BLaER1 treated with 17β-estradiol and CSF1 and Interleukin-3, amounts not matched to agents 10 nM and 100 nM (cell line): ENCODE data around the gene NAGS.
A peak's percentile ranks its signal among the peaks of the same experiment; 100 is the strongest.
"Not testable (repeated sequence)": the region's sequence is repeated elsewhere in the genome, so short reads cannot be mapped to it uniquely, and the experiment has no call there.

Source experiments
- H3K27ac ChIP-seq, 11 experiments: shearing (Covaris generic); formaldehyde crosslinking; 2 replicates each; pipeline ENCODE4 v1.8.1; 2022
- H3K27me3 ChIP-seq, 11 experiments: shearing (Covaris generic); formaldehyde crosslinking; 2 replicates each; pipeline ENCODE4 v1.8.1; 2022
- H3K36me3 ChIP-seq, 11 experiments: shearing (Covaris generic); formaldehyde crosslinking; 2 replicates each; pipeline ENCODE4 v1.8.1; 2022
- H3K4me1 ChIP-seq, 10 experiments: shearing (Covaris generic); formaldehyde crosslinking; 2 replicates each; pipeline ENCODE4 v1.8.1; 2022
- H3K4me2 ChIP-seq, 11 experiments: shearing (Covaris generic); formaldehyde crosslinking; 2 replicates each; pipeline ENCODE4 v1.8.1; 2022
- H3K4me3 ChIP-seq, 10 experiments: shearing (Covaris generic); formaldehyde crosslinking; 2 replicates each; pipeline ENCODE4 v1.8.1; 2022
- H3K9ac ChIP-seq, 11 experiments: shearing (Covaris generic); formaldehyde crosslinking; 2 replicates each; pipeline ENCODE4 v1.8.1; 2022
- H3K9me3 ChIP-seq, 11 experiments: shearing (Covaris generic); formaldehyde crosslinking; replicated peaks in 1 of 11; 2 replicates each; pipeline ENCODE4 v1.8.1; 2022
- H4K20me1 ChIP-seq, 11 experiments: shearing (Covaris generic); formaldehyde crosslinking; 2 replicates each; pipeline ENCODE4 v1.8.1; 2022
- Cebpa-rat ChIP-seq, 11 experiments: shearing (Covaris generic); IDR thresholded peaks; 2 replicates each; pipeline ENCODE4 v1.8.1; 2022

The NAGS gene

DNA sequence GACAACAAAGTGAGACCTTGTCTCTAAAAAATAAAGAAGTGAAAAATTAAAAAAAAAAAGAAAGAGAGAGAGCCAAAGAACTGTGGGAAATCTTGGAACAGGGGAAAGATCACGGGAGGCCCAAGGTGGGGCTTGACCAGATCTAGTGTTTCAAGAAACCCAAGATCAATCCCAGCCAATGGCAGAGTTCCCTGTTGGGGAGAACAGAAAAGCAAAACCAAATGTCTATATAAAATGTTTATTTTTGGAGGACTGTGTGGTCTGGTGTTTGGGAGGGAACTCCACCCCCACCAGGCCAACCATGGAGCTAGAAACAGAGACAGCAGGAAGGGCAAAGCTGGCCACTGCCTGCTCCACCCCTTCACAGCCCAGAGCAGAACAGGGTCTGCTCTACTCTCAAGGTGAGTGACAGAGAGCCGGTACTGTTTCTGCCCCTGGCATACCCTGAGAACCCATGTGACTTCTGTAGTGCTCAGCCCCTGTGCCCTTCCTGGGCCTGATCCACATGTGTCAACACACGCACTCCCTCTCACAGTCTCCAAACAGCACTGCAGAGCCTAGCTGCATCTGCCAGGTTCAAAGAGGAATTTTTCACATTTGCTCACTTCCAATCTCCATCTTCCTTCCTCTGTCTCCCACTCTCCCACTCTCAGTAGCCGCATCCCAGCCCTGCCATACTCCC lies 6.7 kb downstream of the NAGS start:
- H3K4me2 ChIP-seq: peak overlapping the region; percentile 22 to 76 (median 47); a peak in 20 of 22 replicates
- H3K4me3 ChIP-seq: no peak overlapping the region
- H3K27me3 ChIP-seq: peaks cover 5 to 23% (median 17%) of the 10 kb centered on the region in 11 experiments
- peak overlapping the region in 9 of 11 experiments; percentile 9 to 60 (median 34); a peak in 11 of 22 replicates for H3K9ac ChIP-seq
- peak overlapping the region in 2 of 11 experiments; percentile 20; a peak in 2 of 22 replicates for H3K27ac ChIP-seq
- no peak for TF ChIP-seq Cebpa-rat (IDR thresholded peaks at IDR 0.05)
- H3K9me3 ChIP-seq: no peaks in the 10 kb centered on the region
- H3K36me3 ChIP-seq: peaks cover 5 to 35% (median 23%) of the 10 kb centered on the region in 11 experiments; a peak in 15 of 22 replicates
- peaks cover 0 to 7% (median 3%) of the 10 kb centered on the region in 11 experiments; a peak in 12 of 22 replicates for H4K20me1 ChIP-seq
- peaks cover 57 to 77% (median 63%) of the 10 kb centered on the region in 10 experiments for H3K4me1 ChIP-seq

- Histone ChIP-seq H3K4me2 (peak overlapping the region; percentile 22 to 76 (median 47); a peak in 15 of 22 replicates), H3K9ac (peak overlapping the region in 8 of 11 experiments; percentile 9 to 60 (median 37); a peak in 10 of 22 replicates), H3K9me3 (no peaks in the 10 kb centered on the region), H3K4me3 (no peak overlapping the region), H3K27me3 (peaks cover 0 to 16% (median 9%) of the 10 kb centered on the region in 11 experiments; a peak in 14 of 22 replicates), H3K36me3 (peaks cover 5 to 35% (median 23%) of the 10 kb centered on the region in 11 experiments; a peak in 15 of 22 replicates), H4K20me1 (peaks cover 0 to 4% (median 0%) of the 10 kb centered on the region in 11 experiments; a peak in 2 of 22 replicates), H3K4me1 (peaks cover 52 to 72% (median 58%) of the 10 kb centered on the region in 10 experiments), H3K27ac (no peak overlapping the region)
- no peak for TF ChIP-seq Cebpa-rat (IDR thresholded peaks at IDR 0.05)
Observed at GRCh38 chr17:44011876-44012275, 7.5 kb downstream of the NAGS start.

- peak overlapping the region in 3 of 11 experiments; percentile 9 to 60 (median 43); a peak in 3 of 22 replicates for H3K9ac ChIP-seq
- peaks cover 5 to 35% (median 23%) of the 10 kb centered on the region in 11 experiments; a peak in 15 of 22 replicates for H3K36me3 ChIP-seq
- no peak for TF ChIP-seq Cebpa-rat (IDR thresholded peaks at IDR 0.05)
- no peak overlapping the region for H3K27ac ChIP-seq
- H3K4me2 ChIP-seq: peak overlapping the region in 3 of 11 experiments; percentile 53 to 66 (median 58); a peak in 2 of 22 replicates
- H3K9me3 ChIP-seq: no peaks in the 10 kb centered on the region
- peaks cover 49 to 69% (median 54%) of the 10 kb centered on the region in 10 experiments for H3K4me1 ChIP-seq
- peaks cover 0 to 4% (median 0%) of the 10 kb centered on the region in 11 experiments; a peak in 2 of 22 replicates for H4K20me1 ChIP-seq
- peaks cover 0 to 10% (median 4%) of the 10 kb centered on the region in 11 experiments; a peak in 14 of 22 replicates for H3K27me3 ChIP-seq
- H3K4me3 ChIP-seq: no peak overlapping the region
Observed at GRCh38 chr17:44012391-44012790, 8.0 kb downstream of the NAGS start.

DNA sequence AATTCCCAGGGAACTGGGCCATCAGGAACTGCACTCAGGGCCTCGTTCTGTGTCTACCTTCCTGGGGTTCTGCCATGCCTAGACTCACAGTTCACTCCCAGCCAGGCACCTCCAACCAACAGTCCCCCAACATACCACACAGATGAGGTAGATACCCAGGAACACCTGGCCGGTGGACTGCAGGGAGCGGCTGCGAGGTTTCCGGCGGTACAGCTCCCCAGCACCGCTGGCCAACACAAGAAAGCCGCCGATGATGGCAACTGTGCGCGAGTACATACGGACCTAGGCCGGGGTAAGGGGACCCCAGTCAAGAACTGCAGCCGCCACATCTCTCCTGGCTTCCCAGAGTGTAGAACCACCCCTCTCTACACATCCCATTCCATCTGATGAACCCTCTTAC lies 8.5 kb downstream of the NAGS start:
- peaks cover 0 to 4% (median 0%) of the 10 kb centered on the region in 11 experiments; a peak in 2 of 22 replicates for H4K20me1 ChIP-seq
- H3K9ac ChIP-seq: peak overlapping the region in 1 of 11 experiments; percentile 60; a peak in 1 of 22 replicates
- H3K9me3 ChIP-seq: no peaks in the 10 kb centered on the region
- no peak overlapping the region for H3K27ac ChIP-seq
- H3K4me2 ChIP-seq: peak overlapping the region in 1 of 11 experiments; percentile 100; a peak in 2 of 22 replicates
- no peak overlapping the region for H3K4me3 ChIP-seq
- H3K4me1 ChIP-seq: peaks cover 45 to 64% (median 49%) of the 10 kb centered on the region in 10 experiments
- H3K27me3 ChIP-seq: peaks cover 0 to 6% (median 0%) of the 10 kb centered on the region in 11 experiments; a peak in 5 of 22 replicates
- peaks cover 5 to 35% (median 23%) of the 10 kb centered on the region in 11 experiments; a peak in 15 of 22 replicates for H3K36me3 ChIP-seq
- no peak for TF ChIP-seq Cebpa-rat (IDR thresholded peaks at IDR 0.05)

GRCh38 chr17:44014133-44014436 lies 9.7 kb downstream of the NAGS start:
- H3K4me2 ChIP-seq: peak overlapping the region; percentile 90 to 100 (median 98)
- peak overlapping the region; percentile 80 to 92 (median 87) for H3K27ac ChIP-seq

DNA sequence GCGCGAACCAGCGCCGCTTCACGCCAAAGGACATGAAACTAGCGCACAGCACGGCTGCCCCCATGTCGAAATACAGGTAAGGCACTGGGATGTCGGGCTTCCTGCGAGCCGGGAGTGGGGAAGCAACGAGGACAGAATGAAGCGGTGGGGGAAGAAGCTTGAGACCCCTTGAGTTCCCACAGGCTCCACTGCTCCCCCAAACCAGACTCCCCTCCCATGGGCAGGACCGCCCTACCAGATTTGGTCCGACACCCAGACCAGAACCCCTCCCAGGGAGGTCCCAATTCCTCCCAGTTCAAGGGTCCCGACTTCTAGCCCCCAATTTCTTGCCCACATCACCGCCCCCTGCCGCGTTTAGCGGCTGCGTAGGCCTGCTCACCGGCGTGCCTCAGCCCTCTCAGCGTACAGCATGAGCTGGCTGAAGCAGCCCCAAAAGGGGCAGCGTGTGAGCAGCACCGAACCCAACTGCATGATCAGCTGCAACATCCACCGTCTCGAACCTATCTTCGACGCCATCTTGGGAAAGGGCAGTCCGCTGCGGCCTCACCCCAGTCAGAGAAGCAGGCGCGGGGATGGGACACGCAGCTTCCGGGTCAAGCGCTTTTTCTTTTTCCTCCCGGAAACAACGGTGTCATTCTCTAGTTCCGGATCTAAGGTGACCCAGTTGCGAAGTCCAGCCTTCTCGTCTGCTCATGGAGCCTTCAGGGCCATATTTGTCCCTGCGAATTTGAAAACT lies 10.2 kb downstream of the NAGS start, which contains the start of gene TMEM101:
TMEM101 (minus strand) TSS at position 527 of the 736 bp plus-strand sequence; CDS start at position 516, 11 bp downstream.
- H3K9me3 ChIP-seq: no peaks in the 10 kb centered on the region
- peak within 1 kb of the TSS; percentile 80 to 92 (median 87) for H3K27ac ChIP-seq
- H3K36me3 ChIP-seq: peaks cover 4 to 29% (median 18%) of the 10 kb centered on the region in 11 experiments; a peak in 15 of 22 replicates
- TF ChIP-seq Cebpa-rat (IDR thresholded peaks at IDR 0.05): no peak
- peak within 1 kb of the TSS; percentile 82 to 93 (median 88) for H3K9ac ChIP-seq
- peak within 1 kb of the TSS; percentile 90 to 100 (median 98) for H3K4me2 ChIP-seq
- peaks cover 29 to 48% (median 38%) of the 10 kb centered on the region in 10 experiments for H3K4me1 ChIP-seq
- H4K20me1 ChIP-seq: no peaks in the 10 kb centered on the region
- peak within 1 kb of the TSS; percentile 74 to 92 (median 84) for H3K4me3 ChIP-seq
- no peaks in the 10 kb centered on the region for H3K27me3 ChIP-seq

More at GRCh38 chr17:44014133-44014436, 9.7 kb downstream of the NAGS start:
- Histone ChIP-seq H4K20me1 (no peaks in the 10 kb centered on the region; a peak in 1 of 22 replicates), H3K4me3 (peak overlapping the region; percentile 74 to 92 (median 84)), H3K36me3 (peaks cover 5 to 34% (median 23%) of the 10 kb centered on the region in 11 experiments; a peak in 15 of 22 replicates), H3K9me3 (no peaks in the 10 kb centered on the region), H3K4me1 (peaks cover 33 to 52% (median 40%) of the 10 kb centered on the region in 10 experiments), H3K9ac (peak overlapping the region; percentile 82 to 93 (median 88)), H3K27me3 (no peaks in the 10 kb centered on the region)
- no peak for TF ChIP-seq Cebpa-rat (IDR thresholded peaks at IDR 0.05)

- peaks cover 0 to 37% (median 21%) of the 10 kb centered on the region in 11 experiments; a peak in 13 of 22 replicates for H4K20me1 ChIP-seq
- peaks cover 0 to 22% (median 8%) of the 10 kb centered on the region in 10 experiments; a peak in 7 of 20 replicates for H3K4me1 ChIP-seq
- not testable (repeated sequence) for H3K27me3 ChIP-seq, H3K9ac ChIP-seq, H3K4me3 ChIP-seq, H3K9me3 ChIP-seq, H3K4me2 ChIP-seq, H3K27ac ChIP-seq
- peaks cover 17 to 65% (median 38%) of the 10 kb centered on the region in 11 experiments; a peak in 19 of 22 replicates for H3K36me3 ChIP-seq
Observed at GRCh38 chr17:44021227-44021626, 16.8 kb downstream of the NAGS start.

- H4K20me1 ChIP-seq: peaks cover 0 to 39% (median 21%) of the 10 kb centered on the region in 11 experiments; a peak in 13 of 22 replicates
- no peak overlapping the region for H3K27ac ChIP-seq
- H3K9ac ChIP-seq: no peak overlapping the region
- H3K4me1 ChIP-seq: peaks cover 0 to 25% (median 8%) of the 10 kb centered on the region in 10 experiments; a peak in 7 of 20 replicates
- H3K4me2 ChIP-seq: no peak overlapping the region
- peaks cover 18 to 68% (median 40%) of the 10 kb centered on the region in 11 experiments; a peak in 19 of 22 replicates for H3K36me3 ChIP-seq
- no peaks in the 10 kb centered on the region for H3K27me3 ChIP-seq
- no peak for TF ChIP-seq Cebpa-rat (IDR thresholded peaks at IDR 0.05)
- no peaks in the 10 kb centered on the region for H3K9me3 ChIP-seq
- H3K4me3 ChIP-seq: no peak overlapping the region
Observed at GRCh38 chr17:44022246-44022645, 17.8 kb downstream of the NAGS start.
